WTC11 (cell line): ENCODE results near the gene EHBP1. TPM values are rescaled to one million over a fixed set of nuclear protein-coding genes. Genes with fewer than 3 reads are reported as not detected.

ENCODE experiments used
- ATAC-seq: fragments of 200-7000 bp; cut with Tn5 transposase; 2 replicates; pipeline ENCODE4 v1.10.0; 2021; ENCODE audit warnings: mild to moderate bottlenecking, moderate library complexity
- CTCF ChIA-PET: fragments of 300-600 bp; sonication (Branson Sonifier 250); formaldehyde crosslinking; loops from one replicate; lab custom pipeline; 2021; ENCODE audit warnings: antibody characterized with exemption; lab: Charles Lee
- POLR2A ChIA-PET: fragments of 350-600 bp; sonication (Branson Sonifier 250); formaldehyde crosslinking; loops from one replicate; lab custom pipeline; 2021; ENCODE audit warnings: antibody characterized with exemption; lab: Charles Lee
- DNase-seq: peaks from one replicate; pipeline ENCODE4 v3.0.0; 2021; ENCODE audit warnings: low spot score
- H3K27ac Mint-ChIP-seq: 2 replicates; pipeline ENCODE4 v1.8.0; 2021; ENCODE audit warnings: mixed read lengths
- H3K27me3 Mint-ChIP-seq: 2 replicates; pipeline ENCODE4 v1.8.0; 2021; ENCODE audit warnings: low read depth, mild to moderate bottlenecking, moderate library complexity, mixed read lengths
- H3K36me3 Mint-ChIP-seq: 2 replicates; pipeline ENCODE4 v1.8.0; 2021; ENCODE audit warnings: mixed read lengths
- H3K4me1 Mint-ChIP-seq: 2 replicates; pipeline ENCODE4 v1.8.0; 2022; ENCODE audit warnings: mixed read lengths
- H3K4me3 Mint-ChIP-seq: 2 replicates; pipeline ENCODE4 v1.8.0; 2021; ENCODE audit warnings: mild to moderate bottlenecking, moderate library complexity, mixed read lengths
- H3K9me3 Mint-ChIP-seq: 2 replicates; pipeline ENCODE4 v1.8.0; 2021; ENCODE audit warnings: mixed read lengths
- ATF2 ChIP-seq: sonication (generic); formaldehyde crosslinking; IDR thresholded peaks from 2 replicates; pipeline ENCODE4 v1.8.1; 2022; ENCODE audit warnings: low read depth, missing genetic modification reagents, borderline replicate concordance
- E2F1 ChIP-seq: sonication (generic); formaldehyde crosslinking; IDR thresholded peaks from 2 replicates; pipeline ENCODE4 v1.8.0; 2022; ENCODE audit warnings: mild to moderate bottlenecking, missing genetic modification reagents
- ESRRA ChIP-seq: sonication (generic); formaldehyde crosslinking; IDR thresholded peaks from 2 replicates; pipeline ENCODE4 v1.8.1; 2022; ENCODE audit warnings: mild to moderate bottlenecking, missing genetic modification reagents, borderline replicate concordance
- GABPB1 ChIP-seq: sonication (generic); formaldehyde crosslinking; IDR thresholded peaks from 2 replicates; pipeline ENCODE4 v1.8.1; 2023; ENCODE audit warnings: mild to moderate bottlenecking, missing genetic modification reagents
- GTF2I ChIP-seq: fragments of 250-450 bp; sonication (Bioruptor Pico); conservative IDR thresholded peaks from 2 replicates; pipeline ENCODE4 v1.4.0; 2021; ENCODE audit warnings: mild to moderate bottlenecking
- HMGXB4 ChIP-seq: sonication (generic); formaldehyde crosslinking; IDR thresholded peaks from 2 replicates; pipeline ENCODE4 v1.8.1; 2023; ENCODE audit warnings: mild to moderate bottlenecking, moderate library complexity, missing genetic modification reagents
- NFATC4 ChIP-seq: fragments of 250-450 bp; sonication (Bioruptor Pico); IDR thresholded peaks from 2 replicates; pipeline ENCODE4 v1.9.0; 2021; ENCODE audit warnings: mild to moderate bottlenecking
- PREB ChIP-seq: sonication (generic); formaldehyde crosslinking; IDR thresholded peaks from 2 replicates; pipeline ENCODE4 v1.8.1; 2022; ENCODE audit warnings: mild to moderate bottlenecking, missing genetic modification reagents, moderate library complexity, borderline replicate concordance
- RORB ChIP-seq: fragments of 250-450 bp; sonication (Bioruptor Pico); IDR thresholded peaks from 2 replicates; pipeline ENCODE4 v1.9.0; 2021; ENCODE audit warnings: mild to moderate bottlenecking
- ZBTB21 ChIP-seq: sonication (generic); formaldehyde crosslinking; IDR thresholded peaks from 2 replicates; pipeline ENCODE4 v1.8.1; 2023; ENCODE audit warnings: mild to moderate bottlenecking, missing genetic modification reagents, borderline replicate concordance
- ZMAT4 ChIP-seq: fragments of 250-450 bp; sonication (Bioruptor Pico); IDR thresholded peaks from 2 replicates; pipeline ENCODE4 v1.9.0; 2021; ENCODE audit warnings: mild to moderate bottlenecking
- ZNF396 ChIP-seq: fragments of 250-450 bp; sonication (Bioruptor Pico); IDR thresholded peaks from 2 replicates; pipeline ENCODE4 v1.8.0; 2021; ENCODE audit warnings: mild to moderate bottlenecking, moderate library complexity, borderline replicate concordance
- ZNF416 ChIP-seq: fragments of 250-450 bp; sonication (Bioruptor Pico); IDR thresholded peaks from 2 replicates; pipeline ENCODE4 v1.9.0; 2021; ENCODE audit warnings: mild to moderate bottlenecking, inconsistent platforms
- total RNA-seq: library from RNA; stranded (reverse); gene quantifications from 3 replicates; pipeline ENCODE4 v1.2.3, GENCODE V29; 2021
- TF ChIP-seq, protein P1 (sequence below): fragments of 250-450 bp; sonication (Bioruptor Pico); IDR thresholded peaks from 2 replicates; pipeline ENCODE4 v1.9.0; 2021; ENCODE audit warnings: mild to moderate bottlenecking
- TF ChIP-seq, protein P2 (sequence below): sonication (generic); formaldehyde crosslinking; IDR thresholded peaks from 2 replicates; pipeline ENCODE4 v1.8.1; 2022; ENCODE audit warnings: mild to moderate bottlenecking, moderate library complexity, missing genetic modification reagents

Gene EHBP1
- total RNA-seq, 1 experiment from 2014 or later, result 36.4 TPM

DNA sequence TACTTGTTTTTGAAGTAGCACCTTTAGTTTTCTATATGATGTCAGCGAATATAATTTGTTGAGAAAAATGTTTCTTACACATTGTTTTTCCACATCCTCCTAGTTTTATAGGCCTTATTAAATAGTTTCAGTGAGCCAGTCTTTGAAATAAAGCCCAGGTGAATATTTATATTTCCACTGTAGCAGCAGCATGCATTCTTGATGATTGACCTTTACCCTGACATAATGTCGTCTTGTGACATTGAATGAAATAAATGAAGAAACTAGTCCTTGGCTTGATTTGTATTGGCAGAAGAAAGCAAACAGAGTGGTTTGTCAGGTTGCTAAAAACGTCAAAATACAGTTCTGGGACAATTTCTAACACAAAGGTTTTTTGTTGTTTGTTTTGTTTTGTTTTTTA lies 84.4 kb downstream of the EHBP1 start (continued):
- TF ChIP-seq HMGXB4 (CRISPR knock-in tag) (no peak), E2F1 (CRISPR knock-in tag) (no peak), ZMAT4 (CRISPR knock-in tag) (no peak), GTF2I (CRISPR knock-in tag) (no peak), GABPB1 (CRISPR knock-in tag) (no peak), ATF2 (CRISPR knock-in tag) (no peak)

GRCh38 chr2:62792408-62792807 lies 86.9 kb downstream of the EHBP1 start:
- CTCF ChIA-PET, result interaction anchor here (0.9 kb wide), 1 partner anchor 335 kb away, joined by 3 read pairs; no protein-coding TSS in a partner anchor
- no peak overlapping the region for H3K4me3 Mint-ChIP-seq
- H3K4me1 Mint-ChIP-seq, result 0 out of 2 replicates have a peak, but pooled peaks cover 4% of the 10 kb centered on the region
- POLR2A ChIA-PET, result no interaction called here
- no peaks in the 10 kb centered on the region for H3K36me3 Mint-ChIP-seq
- TF ChIP-seq NFATC4 (CRISPR knock-in tag) (no peak), ZNF396 (CRISPR knock-in tag) (no peak), ZBTB21 (CRISPR knock-in tag) (no peak), RORB (CRISPR knock-in tag) (no peak), ZNF416 (CRISPR knock-in tag) (no peak), PREB (no peak), ESRRA (no peak)
- TF ChIP-seq, protein P1, sequence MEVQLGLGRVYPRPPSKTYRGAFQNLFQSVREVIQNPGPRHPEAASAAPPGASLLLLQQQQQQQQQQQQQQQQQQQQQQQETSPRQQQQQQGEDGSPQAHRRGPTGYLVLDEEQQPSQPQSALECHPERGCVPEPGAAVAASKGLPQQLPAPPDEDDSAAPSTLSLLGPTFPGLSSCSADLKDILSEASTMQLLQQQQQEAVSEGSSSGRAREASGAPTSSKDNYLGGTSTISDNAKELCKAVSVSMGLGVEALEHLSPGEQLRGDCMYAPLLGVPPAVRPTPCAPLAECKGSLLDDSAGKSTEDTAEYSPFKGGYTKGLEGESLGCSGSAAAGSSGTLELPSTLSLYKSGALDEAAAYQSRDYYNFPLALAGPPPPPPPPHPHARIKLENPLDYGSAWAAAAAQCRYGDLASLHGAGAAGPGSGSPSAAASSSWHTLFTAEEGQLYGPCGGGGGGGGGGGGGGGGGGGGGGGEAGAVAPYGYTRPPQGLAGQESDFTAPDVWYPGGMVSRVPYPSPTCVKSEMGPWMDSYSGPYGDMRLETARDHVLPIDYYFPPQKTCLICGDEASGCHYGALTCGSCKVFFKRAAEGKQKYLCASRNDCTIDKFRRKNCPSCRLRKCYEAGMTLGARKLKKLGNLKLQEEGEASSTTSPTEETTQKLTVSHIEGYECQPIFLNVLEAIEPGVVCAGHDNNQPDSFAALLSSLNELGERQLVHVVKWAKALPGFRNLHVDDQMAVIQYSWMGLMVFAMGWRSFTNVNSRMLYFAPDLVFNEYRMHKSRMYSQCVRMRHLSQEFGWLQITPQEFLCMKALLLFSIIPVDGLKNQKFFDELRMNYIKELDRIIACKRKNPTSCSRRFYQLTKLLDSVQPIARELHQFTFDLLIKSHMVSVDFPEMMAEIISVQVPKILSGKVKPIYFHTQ, result no peak
- TF ChIP-seq, protein P2, sequence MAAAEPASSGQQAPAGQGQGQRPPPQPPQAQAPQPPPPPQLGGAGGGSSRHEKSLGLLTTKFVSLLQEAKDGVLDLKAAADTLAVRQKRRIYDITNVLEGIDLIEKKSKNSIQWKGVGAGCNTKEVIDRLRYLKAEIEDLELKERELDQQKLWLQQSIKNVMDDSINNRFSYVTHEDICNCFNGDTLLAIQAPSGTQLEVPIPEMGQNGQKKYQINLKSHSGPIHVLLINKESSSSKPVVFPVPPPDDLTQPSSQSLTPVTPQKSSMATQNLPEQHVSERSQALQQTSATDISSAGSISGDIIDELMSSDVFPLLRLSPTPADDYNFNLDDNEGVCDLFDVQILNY (CRISPR knock-in tag), result no peak
- no peaks in the 10 kb centered on the region for H3K27me3 Mint-ChIP-seq
- DNase-seq (no peak), ATAC-seq (no peak)
- no peaks in the 10 kb centered on the region for H3K9me3 Mint-ChIP-seq
- H3K27ac Mint-ChIP-seq, result no peak overlapping the region
